Limb (tissue), 2 donors: Measurements from ENCODE around the gene GJA8.
"Not testable (repeated sequence)": the region's sequence is repeated elsewhere in the genome, so short reads cannot be mapped to it uniquely, and the experiment has no call there.

Experiments used
- DNase-seq, 2 donors: peaks; one replicate each; pipeline ENCODE4 v3.0.0-alpha.2; 2016; ENCODE audit errors: extremely low spot score in 2 of 2

GJA8 gene

DNA sequence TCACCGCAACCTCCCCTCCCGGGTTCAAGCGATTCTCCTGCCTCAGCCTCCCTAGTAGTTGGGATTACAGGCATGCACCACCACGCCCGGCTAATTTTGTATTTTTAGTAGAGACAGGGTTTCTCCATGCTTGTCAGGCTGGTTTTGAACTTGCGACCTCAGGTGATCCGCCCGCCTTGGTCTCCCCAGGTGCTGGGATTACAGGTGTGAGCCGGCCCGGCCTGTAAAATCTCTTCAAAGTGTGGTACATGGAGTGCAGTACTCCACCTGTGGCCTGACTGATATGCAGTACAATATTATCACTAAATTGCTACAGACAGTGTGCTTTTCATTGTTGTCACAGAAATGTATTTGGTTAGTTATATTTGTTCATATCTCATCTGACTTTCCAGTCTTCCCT is 25.1 kb downstream of the GJA8 start:
- DNase-seq = not testable (repeated sequence)

DNA sequence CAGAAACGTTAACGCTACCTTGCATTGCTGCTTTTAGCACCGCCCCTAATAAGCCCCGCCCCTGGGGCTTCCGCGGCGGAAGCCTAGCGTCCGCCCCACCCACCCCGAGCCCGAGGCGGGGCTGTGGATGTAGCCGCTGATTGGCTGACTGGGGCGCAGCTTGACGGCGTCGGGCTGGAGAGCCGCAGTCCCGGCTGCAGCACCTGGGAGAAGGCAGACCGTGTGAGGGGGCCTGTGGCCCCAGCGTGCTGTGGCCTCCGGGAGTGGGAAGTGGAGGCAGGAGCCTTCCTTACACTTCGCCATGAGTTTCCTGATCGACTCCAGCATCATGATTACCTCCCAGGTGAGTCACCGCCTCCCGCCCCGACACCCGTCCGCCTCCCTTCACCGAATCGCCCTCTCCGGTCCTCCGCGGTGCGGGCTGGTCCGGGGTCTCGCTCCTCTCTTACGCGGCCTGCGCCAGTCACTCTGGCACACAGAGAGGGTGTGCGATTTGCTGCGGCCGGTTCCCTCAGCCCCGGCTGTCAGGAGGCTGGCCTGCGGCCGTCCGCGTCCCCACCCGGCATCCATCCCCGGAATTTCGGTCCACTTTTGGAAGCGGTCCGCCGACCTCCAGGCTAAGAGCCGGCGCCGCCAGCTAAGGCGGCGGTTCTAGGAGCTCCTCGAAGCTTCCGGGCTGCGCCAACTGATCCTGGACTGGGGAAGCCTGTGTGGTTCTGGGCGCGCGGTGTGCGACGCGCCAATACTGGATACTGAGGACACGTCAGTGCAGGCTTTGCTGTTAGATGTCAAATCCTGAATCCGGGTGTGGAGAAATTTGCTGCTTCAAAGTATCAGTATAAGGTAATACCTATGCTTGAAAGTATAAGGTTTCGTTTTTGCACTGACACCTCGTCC is 25.9 kb downstream of the GJA8 start, which contains the start of gene GPR89B:
Gene GPR89B (plus strand): TSS at position 185 of the 897 bp plus-strand sequence. CDS start 117 bp downstream, at position 302.
- peak; percentile 89 to 93 for DNase-seq

DNA sequence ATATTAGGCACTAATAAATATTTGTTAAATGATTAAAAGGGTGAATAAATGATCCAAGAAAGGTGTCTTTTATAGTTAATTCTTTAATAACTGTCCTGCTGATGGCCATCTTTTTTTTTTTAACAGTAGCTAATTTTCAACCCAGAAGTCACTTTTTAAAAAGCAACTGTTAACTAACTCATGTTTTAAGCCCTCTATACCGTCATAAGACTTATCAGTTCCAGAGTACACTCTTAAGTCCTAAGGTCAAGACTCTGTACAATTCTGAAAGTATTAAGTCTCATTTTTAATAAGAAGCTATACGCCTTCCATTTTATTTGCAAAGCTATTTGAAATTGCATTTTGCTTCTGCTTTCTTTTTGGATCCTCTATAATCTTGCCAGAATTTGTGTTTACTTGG is 28.5 kb downstream of the GJA8 start:
- DNase-seq = not testable (repeated sequence)

DNA sequence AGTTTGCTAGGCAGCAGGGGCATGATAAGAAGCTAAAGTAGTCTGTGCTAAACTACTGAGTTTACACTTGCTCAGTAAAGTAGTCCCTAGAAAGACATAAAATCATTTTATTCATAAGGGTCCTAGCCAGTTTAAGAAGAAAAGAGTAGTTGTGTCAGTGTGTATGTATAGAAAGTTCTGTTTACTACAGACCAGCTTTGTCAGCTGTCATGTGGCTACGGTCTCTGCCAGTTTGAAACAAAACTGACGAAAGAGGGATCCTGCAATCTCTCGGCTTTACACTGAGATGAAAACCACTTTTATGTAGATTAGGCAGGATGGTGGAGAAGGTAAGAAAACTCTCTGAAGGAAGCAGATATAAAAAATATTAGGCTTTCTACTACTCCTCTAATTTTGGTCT is 32.7 kb downstream of the GJA8 start:
- not testable (repeated sequence) for DNase-seq

DNA sequence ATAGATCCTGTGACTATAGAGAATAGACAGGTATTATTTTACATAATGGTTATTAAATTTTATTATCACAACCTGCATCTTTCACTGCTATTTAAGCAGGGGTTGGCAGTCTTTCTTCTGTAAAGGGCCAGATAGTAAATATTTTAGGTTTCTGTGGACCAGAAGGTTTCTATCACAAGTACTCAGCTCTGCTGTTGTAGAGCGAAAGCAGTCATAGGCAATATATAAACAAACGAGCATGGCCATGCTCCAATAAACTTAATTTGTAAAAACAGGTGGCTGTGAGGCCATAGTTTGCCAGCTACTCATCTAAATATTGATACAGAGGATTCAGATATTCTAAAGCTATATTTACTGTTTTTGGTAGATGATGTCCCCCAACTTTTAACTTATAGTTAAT is 37.9 kb downstream of the GJA8 start:
- not testable (repeated sequence) for DNase-seq

DNA sequence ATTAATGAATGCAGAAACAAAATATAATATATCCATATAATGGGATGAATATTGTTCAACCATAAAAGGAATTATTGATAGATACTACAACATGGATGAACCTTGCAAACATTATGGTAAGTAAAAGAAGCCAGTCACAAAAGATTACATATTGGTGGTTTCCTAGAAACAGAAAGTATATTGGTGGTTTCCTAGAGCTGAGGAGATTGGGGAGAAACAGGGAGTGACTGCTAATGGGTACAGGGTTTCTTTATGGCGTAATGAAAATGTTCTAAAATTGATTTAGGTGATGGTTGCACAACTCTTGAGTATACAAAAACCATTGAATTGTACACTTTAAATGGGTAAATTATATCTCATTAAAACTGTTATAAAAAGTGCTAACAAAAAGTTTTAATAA is 40.0 kb downstream of the GJA8 start:
- DNase-seq = not testable (repeated sequence)

DNA sequence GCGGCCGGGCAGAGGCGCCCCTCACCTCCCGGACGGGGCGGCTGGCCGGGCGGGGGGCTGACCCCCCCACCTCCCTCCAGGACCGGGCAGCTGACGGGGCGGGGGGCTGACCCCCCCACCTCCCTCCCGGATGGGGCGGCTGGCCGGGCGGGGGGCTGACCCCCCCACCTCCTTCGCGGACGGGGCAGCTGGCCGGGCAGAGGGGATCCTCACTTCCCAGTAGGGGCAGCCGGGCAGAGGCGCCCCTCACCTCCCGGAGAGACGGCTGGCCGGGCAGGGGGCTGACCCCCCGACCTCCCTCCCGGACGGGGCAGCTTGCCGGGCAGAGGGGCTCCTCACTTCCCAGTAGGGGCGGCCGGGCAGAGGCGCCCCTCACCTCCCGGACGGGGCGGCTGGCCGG is 46.9 kb downstream of the GJA8 start:
- not testable (repeated sequence) for DNase-seq
